Measurements from ENCODE around the gene ZFP36L2.
A peak's percentile ranks its signal among the peaks of the same experiment; 100 is the strongest.

Gene ZFP36L2

GRCh38 chr2:43226558-43226954 is at the start of gene ZFP36L2:
Gene ZFP36L2 (minus strand): TSS chr2:43226606. CDS start chr2:43226315, 291 bp downstream.
- peak within 1 kb of the TSS; percentile 69 for H3K4me3 ChIP-seq (ENCODE audit: low read depth, low read length)
- peak; percentile 47 for DNase-seq (ENCODE audit: low read depth)
- TF ChIP-seq CTCF (IDR thresholded peaks at IDR 0.05; ENCODE audit: control insufficient read depth, extremely low read depth, insufficient read depth), result no peak

- TF ChIP-seq CTCF (IDR thresholded peaks at IDR 0.05; ENCODE audit: control insufficient read depth, extremely low read depth, insufficient read depth), result no peak
- no peak for DNase-seq (ENCODE audit: low read depth)
Measured at GRCh38 chr2:43274721-43275120, 48.3 kb upstream of the ZFP36L2 start.

GRCh38 chr2:43274055-43274454 is 47.6 kb upstream of the ZFP36L2 start:
- H3K4me3 ChIP-seq (ENCODE audit: low read depth, low read length), result no peak overlapping the region
- no peak for TF ChIP-seq CTCF (IDR thresholded peaks at IDR 0.05; ENCODE audit: control insufficient read depth, extremely low read depth, insufficient read depth)
- DNase-seq (ENCODE audit: low read depth), result no peak

More at GRCh38 chr2:43274721-43275120, 48.3 kb upstream of the ZFP36L2 start:
- no peak overlapping the region for H3K4me3 ChIP-seq (ENCODE audit: low read depth, low read length)

- TF ChIP-seq CTCF (IDR thresholded peaks at IDR 0.05; ENCODE audit: control insufficient read depth, extremely low read depth, insufficient read depth), result no peak
- no peak overlapping the region for H3K4me3 ChIP-seq (ENCODE audit: low read depth, low read length)
- no peak for DNase-seq (ENCODE audit: low read depth)
Measured at GRCh38 chr2:43273529-43273928, 47.1 kb upstream of the ZFP36L2 start.

GRCh38 chr2:43270930-43271615 is 44.7 kb upstream of the ZFP36L2 start:
- DNase-seq (ENCODE audit: low read depth), result no peak
- H3K4me3 ChIP-seq (ENCODE audit: low read depth, low read length), result no peak overlapping the region
- no peak for TF ChIP-seq CTCF (IDR thresholded peaks at IDR 0.05; ENCODE audit: control insufficient read depth, extremely low read depth, insufficient read depth)

- H3K4me3 ChIP-seq (ENCODE audit: low read depth, low read length), result no peak overlapping the region
- no peak for TF ChIP-seq CTCF (IDR thresholded peaks at IDR 0.05; ENCODE audit: control insufficient read depth, extremely low read depth, insufficient read depth)
- DNase-seq (ENCODE audit: low read depth), result no peak
Measured at GRCh38 chr2:43270461-43270860, 44.1 kb upstream of the ZFP36L2 start.

- H3K4me3 ChIP-seq (ENCODE audit: low read depth, low read length), result no peak overlapping the region
- no peak for TF ChIP-seq CTCF (IDR thresholded peaks at IDR 0.05; ENCODE audit: control insufficient read depth, extremely low read depth, insufficient read depth)
- no peak for DNase-seq (ENCODE audit: low read depth)
Measured at GRCh38 chr2:43269706-43270105, 43.3 kb upstream of the ZFP36L2 start.

Measured in LNCaP clone FGC (cell line).